GM18520 (cell line): ENCODE data around the gene CHURC1.

Experiments
- ATAC-seq: cut with Tn5 transposase; IDR thresholded peaks from one replicate; pipeline ENCODE4 v1.9.1; 2021; ENCODE audit not compliant: unreplicated experiment

CHURC1 gene

DNA sequence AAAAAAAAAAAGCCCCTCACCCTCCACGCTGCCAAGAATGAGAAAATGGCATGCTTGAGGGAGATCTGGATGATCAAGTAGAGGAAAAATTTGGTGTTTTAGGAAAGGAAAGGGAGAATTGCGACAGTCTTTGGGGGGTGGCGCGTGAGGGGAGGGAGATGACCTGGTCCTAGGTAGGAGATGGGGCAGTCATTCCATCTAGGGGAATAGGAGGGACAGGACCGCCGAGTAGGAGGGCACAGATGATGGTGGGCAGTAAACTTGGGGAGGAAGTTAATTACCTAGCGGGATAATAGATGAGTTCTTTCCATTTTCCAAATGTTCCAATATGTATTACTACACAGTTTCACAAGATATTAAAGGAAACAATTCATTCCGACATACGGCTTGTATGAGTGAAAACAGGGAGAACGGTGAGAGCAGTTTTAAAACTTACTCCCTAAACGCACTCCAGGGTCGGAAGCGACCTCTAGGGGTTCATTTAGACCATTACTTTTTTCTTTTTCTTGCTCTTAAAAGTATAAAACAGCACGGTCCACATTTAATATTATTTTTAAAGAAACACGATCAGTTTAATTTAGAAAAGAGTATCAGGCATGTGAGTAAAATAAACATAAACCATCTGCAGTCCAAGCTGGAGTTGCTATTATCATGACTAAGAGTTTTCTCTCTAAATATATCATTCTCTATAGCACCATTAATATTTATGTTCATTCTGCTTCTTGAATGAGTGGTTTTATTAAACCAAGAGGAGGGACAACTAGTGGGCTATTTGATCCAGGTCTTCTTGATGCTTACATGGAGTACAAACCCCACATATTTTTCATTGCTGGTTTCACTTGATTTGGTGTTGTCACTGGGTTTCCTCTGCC, 69.4 kb downstream of the CHURC1 start:
- no peak for ATAC-seq
